HEK293 (cell line): ENCODE results near the gene CNTN4.

Source experiments
- GLI4 ChIP-seq: fragments of 450-650 bp; formaldehyde crosslinking; IDR thresholded peaks from 2 replicates; pipeline ENCODE4 v1.5.1; 2016; ENCODE audit warnings: missing biosample characterization, missing genetic modification characterization
- KLF10 ChIP-seq: fragments of 450-650 bp; IDR thresholded peaks from 2 replicates; pipeline ENCODE4 v1.5.1; 2018; ENCODE audit warnings: missing biosample characterization, mild to moderate bottlenecking, missing genetic modification characterization
- ZBTB21 ChIP-seq: fragments of 450-650 bp; formaldehyde crosslinking; IDR thresholded peaks from 2 replicates; pipeline ENCODE4 v1.5.1; 2017; ENCODE audit warnings: missing biosample characterization, missing genetic modification characterization
- ZIC2 ChIP-seq: fragments of 450-650 bp; formaldehyde crosslinking; IDR thresholded peaks from 2 replicates; pipeline ENCODE4 v1.5.1; 2016; ENCODE audit warnings: missing biosample characterization, missing genetic modification characterization
- ZNF23 ChIP-seq: fragments of 450-650 bp; formaldehyde crosslinking; IDR thresholded peaks from 2 replicates; pipeline ENCODE4 v1.5.1; 2016; ENCODE audit warnings: missing biosample characterization, missing genetic modification characterization, borderline replicate concordance
- ZNF239 ChIP-seq: fragments of 450-650 bp; formaldehyde crosslinking; IDR thresholded peaks from 2 replicates; pipeline ENCODE4 v1.5.1; 2016; ENCODE audit warnings: missing biosample characterization, missing genetic modification characterization
- TF ChIP-seq, protein P1 (sequence below): fragments of 450-650 bp; formaldehyde crosslinking; IDR thresholded peaks from 2 replicates; pipeline ENCODE4 v1.5.1; 2016; ENCODE audit warnings: missing biosample characterization, missing genetic modification characterization
- TF ChIP-seq, protein P2 (sequence below): fragments of 450-650 bp; formaldehyde crosslinking; conservative IDR thresholded peaks from 2 replicates; pipeline ENCODE4 v1.5.1; 2016; ENCODE audit warnings: low read depth, missing biosample characterization, missing genetic modification characterization
- TF ChIP-seq, protein P3 (sequence below): fragments of 450-650 bp; formaldehyde crosslinking; IDR thresholded peaks from 2 replicates; pipeline ENCODE4 v1.5.1; 2016; ENCODE audit warnings: missing biosample characterization, missing genetic modification characterization, borderline replicate concordance

DNA sequence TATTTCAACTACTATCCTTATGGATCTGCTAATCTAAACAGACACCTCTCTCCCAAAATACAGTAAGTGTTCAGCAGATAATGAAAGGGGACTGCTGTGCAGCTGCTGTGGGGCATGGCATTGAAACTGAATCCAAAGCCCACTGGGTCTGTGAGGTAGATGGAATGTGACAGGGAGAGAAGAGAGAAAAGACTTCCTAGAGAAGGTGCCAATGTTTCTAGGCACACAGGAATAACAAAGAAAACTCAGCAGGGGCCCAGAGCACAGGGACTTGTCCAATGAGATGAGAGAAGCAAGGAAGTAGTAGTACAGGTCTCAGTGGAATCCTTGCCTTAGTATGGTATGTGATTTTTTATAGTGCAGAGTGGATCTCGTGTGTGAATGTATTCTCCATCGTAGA lies 553.7 kb downstream of the CNTN4 start:
- TF ChIP-seq ZNF239 (tag by site-specific recombination) (no peak), GLI4 (tag by site-specific recombination) (no peak), KLF10 (tag by site-specific recombination) (no peak), ZBTB21 (tag by site-specific recombination) (no peak), ZIC2 (tag by site-specific recombination) (no peak), ZNF23 (tag by site-specific recombination) (no peak)
- TF ChIP-seq, protein P1, sequence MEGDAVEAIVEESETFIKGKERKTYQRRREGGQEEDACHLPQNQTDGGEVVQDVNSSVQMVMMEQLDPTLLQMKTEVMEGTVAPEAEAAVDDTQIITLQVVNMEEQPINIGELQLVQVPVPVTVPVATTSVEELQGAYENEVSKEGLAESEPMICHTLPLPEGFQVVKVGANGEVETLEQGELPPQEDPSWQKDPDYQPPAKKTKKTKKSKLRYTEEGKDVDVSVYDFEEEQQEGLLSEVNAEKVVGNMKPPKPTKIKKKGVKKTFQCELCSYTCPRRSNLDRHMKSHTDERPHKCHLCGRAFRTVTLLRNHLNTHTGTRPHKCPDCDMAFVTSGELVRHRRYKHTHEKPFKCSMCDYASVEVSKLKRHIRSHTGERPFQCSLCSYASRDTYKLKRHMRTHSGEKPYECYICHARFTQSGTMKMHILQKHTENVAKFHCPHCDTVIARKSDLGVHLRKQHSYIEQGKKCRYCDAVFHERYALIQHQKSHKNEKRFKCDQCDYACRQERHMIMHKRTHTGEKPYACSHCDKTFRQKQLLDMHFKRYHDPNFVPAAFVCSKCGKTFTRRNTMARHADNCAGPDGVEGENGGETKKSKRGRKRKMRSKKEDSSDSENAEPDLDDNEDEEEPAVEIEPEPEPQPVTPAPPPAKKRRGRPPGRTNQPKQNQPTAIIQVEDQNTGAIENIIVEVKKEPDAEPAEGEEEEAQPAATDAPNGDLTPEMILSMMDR (tag by site-specific recombination): no peak
- TF ChIP-seq, protein P2, sequence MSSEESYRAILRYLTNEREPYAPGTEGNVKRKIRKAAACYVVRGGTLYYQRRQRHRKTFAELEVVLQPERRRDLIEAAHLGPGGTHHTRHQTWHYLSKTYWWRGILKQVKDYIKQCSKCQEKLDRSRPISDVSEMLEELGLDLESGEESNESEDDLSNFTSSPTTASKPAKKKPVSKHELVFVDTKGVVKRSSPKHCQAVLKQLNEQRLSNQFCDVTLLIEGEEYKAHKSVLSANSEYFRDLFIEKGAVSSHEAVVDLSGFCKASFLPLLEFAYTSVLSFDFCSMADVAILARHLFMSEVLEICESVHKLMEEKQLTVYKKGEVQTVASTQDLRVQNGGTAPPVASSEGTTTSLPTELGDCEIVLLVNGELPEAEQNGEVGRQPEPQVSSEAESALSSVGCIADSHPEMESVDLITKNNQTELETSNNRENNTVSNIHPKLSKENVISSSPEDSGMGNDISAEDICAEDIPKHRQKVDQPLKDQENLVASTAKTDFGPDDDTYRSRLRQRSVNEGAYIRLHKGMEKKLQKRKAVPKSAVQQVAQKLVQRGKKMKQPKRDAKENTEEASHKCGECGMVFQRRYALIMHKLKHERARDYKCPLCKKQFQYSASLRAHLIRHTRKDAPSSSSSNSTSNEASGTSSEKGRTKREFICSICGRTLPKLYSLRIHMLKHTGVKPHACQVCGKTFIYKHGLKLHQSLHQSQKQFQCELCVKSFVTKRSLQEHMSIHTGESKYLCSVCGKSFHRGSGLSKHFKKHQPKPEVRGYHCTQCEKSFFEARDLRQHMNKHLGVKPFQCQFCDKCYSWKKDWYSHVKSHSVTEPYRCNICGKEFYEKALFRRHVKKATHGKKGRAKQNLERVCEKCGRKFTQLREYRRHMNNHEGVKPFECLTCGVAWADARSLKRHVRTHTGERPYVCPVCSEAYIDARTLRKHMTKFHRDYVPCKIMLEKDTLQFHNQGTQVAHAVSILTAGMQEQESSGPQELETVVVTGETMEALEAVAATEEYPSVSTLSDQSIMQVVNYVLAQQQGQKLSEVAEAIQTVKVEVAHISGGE (tag by site-specific recombination): no peak
- TF ChIP-seq, protein P3, sequence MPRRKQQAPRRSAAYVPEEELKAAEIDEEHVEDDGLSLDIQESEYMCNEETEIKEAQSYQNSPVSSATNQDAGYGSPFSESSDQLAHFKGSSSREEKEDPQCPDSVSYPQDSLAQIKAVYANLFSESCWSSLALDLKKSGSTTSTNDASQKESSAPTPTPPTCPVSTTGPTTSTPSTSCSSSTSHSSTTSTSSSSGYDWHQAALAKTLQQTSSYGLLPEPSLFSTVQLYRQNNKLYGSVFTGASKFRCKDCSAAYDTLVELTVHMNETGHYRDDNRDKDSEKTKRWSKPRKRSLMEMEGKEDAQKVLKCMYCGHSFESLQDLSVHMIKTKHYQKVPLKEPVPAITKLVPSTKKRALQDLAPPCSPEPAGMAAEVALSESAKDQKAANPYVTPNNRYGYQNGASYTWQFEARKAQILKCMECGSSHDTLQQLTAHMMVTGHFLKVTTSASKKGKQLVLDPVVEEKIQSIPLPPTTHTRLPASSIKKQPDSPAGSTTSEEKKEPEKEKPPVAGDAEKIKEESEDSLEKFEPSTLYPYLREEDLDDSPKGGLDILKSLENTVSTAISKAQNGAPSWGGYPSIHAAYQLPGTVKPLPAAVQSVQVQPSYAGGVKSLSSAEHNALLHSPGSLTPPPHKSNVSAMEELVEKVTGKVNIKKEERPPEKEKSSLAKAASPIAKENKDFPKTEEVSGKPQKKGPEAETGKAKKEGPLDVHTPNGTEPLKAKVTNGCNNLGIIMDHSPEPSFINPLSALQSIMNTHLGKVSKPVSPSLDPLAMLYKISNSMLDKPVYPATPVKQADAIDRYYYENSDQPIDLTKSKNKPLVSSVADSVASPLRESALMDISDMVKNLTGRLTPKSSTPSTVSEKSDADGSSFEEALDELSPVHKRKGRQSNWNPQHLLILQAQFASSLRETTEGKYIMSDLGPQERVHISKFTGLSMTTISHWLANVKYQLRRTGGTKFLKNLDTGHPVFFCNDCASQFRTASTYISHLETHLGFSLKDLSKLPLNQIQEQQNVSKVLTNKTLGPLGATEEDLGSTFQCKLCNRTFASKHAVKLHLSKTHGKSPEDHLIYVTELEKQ (tag by site-specific recombination): no peak
